ENCODE measurements around the gene CLDN7. TPM values are rescaled to one million over a fixed set of nuclear protein-coding genes. Genes with fewer than 3 reads are reported as not detected.

The CLDN7 gene
- total RNA-seq, 1 experiment from 2014 or later, result 177 TPM

DNA sequence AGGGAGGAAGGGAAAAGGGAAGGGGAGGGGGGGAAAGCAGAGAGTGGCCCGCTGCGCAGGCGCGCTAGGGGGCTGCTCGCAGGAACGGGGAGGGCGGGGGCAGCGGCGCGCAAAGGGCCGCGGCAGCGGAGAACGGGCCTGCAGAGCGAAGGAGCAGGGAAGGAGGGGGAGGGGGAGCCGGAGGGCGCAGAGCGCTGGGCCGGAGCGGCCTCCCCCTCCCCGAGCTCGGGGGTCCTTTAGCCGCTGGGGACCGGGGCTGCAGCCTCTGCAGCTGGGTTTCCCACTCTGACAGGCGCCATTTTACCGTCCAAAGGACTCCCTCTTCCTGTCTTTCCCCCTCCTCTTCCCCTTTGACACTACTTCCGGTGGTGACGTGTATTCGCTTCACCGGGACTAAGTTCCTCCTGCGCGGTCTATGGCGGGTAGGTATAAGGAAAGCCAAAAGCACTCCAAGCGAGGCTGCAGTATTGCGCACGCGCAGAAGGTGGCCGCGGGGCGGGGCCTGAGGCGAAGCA, 10.6 kb downstream of the CLDN7 start, which contains the start of gene CTDNEP1:
TSS of gene CTDNEP1 (minus strand) at position 74 of the 515 bp plus-strand sequence. CDS start 438 bp downstream, outside the sequence.
- H3K27me3 ChIP-seq (ENCODE audit: insufficient read depth, low read length), result no peaks in the 10 kb centered on the region
- H3K4ac ChIP-seq (ENCODE audit: low read depth, low read length), result no peak within 1 kb of the TSS
- peaks cover 25 to 30% of the 10 kb centered on the region in 2 experiments for H3K4me1 Mint-ChIP-seq
- H4K5ac ChIP-seq (ENCODE audit: insufficient read length, low read depth, low read length), result no peak within 1 kb of the TSS
- peak within 1 kb of the TSS; percentile 50 for H2BK120ac ChIP-seq (ENCODE audit: low read depth, low read length, poor library complexity, severe bottlenecking)
- DNase-seq, result peak; percentile 100
- peak within 1 kb of the TSS; percentile 81 for H3K14ac ChIP-seq (ENCODE audit: insufficient read depth, low read length)
- peaks cover 13% of the 10 kb centered on the region for H3K79me1 ChIP-seq (ENCODE audit: insufficient read depth, low read depth, low read length, poor library complexity, severe bottlenecking)
- no peak within 1 kb of the TSS for H2BK12ac ChIP-seq (ENCODE audit: insufficient read length, low read depth, low read length)
- peaks cover 6% of the 10 kb centered on the region for H3K23me2 ChIP-seq (ENCODE audit: insufficient read length, low read depth, low read length, poor library complexity, severe bottlenecking)
- H3K27me3 Mint-ChIP-seq (ENCODE audit: low read depth), result no peaks in the 10 kb centered on the region; the same call in 1 of the 2 replicates
- H3K79me2 ChIP-seq (ENCODE audit: insufficient read depth, low read length), result peaks cover 24% of the 10 kb centered on the region; the same call in 1 of the 2 replicates
- H3K9me3 ChIP-seq (ENCODE audit: control insufficient read depth, low read depth, low read length), result no peaks in the 10 kb centered on the region
- no peak within 1 kb of the TSS for H4K91ac ChIP-seq (ENCODE audit: insufficient read length, low read depth, low read length)
- peak within 1 kb of the TSS; percentile 9 for H3K27ac ChIP-seq (ENCODE audit: insufficient read length, low read depth, low read length)
- no peaks in the 10 kb centered on the region; the same call in 1 of the 2 replicates for H3K4me1 ChIP-seq (ENCODE audit: insufficient read depth, low read length)
- H3K18ac ChIP-seq (ENCODE audit: insufficient read length, low read depth, low read length), result peak within 1 kb of the TSS; percentile 90
- peak within 1 kb of the TSS; percentile 79 for H3K4me2 ChIP-seq (ENCODE audit: insufficient read depth, insufficient read length, low read length)
- H2AK5ac ChIP-seq (ENCODE audit: insufficient read length, low read length), result no peak within 1 kb of the TSS
- no peak within 1 kb of the TSS for H3K23ac ChIP-seq (ENCODE audit: insufficient read length, low read depth, low read length)
- no peak within 1 kb of the TSS for H2AFZ ChIP-seq (ENCODE audit: low read length)
- peak within 1 kb of the TSS; percentile 90 to 95 for H3K4me3 Mint-ChIP-seq
- no peak within 1 kb of the TSS for H3K56ac ChIP-seq (ENCODE audit: insufficient read length, low read depth, low read length)
- no CpG with 5 or more reads among the region's 41 CpGs for WGBS (ENCODE audit: extremely low coverage, insufficient read length, low lambda C conversion rate)
- peak within 1 kb of the TSS; percentile 100 for H3K27ac Mint-ChIP-seq
- H4K8ac ChIP-seq (replicated peaks; ENCODE audit: insufficient read length, low read depth, low read length), result no peak within 1 kb of the TSS
- no peak within 1 kb of the TSS for H3T11ph ChIP-seq (ENCODE audit: low read length)
- peak within 1 kb of the TSS; percentile 81 for H3K9ac ChIP-seq (ENCODE audit: extremely low read depth, insufficient read length, low read length)
- peaks cover 21 to 38% (median 38%) of the 10 kb centered on the region in 3 experiments for H3K36me3 Mint-ChIP-seq (ENCODE audit: insufficient read depth in 1 of 3, low read depth in 3 of 3)
- H2BK5ac ChIP-seq (ENCODE audit: insufficient read length, low read length), result no peak within 1 kb of the TSS
- TF ChIP-seq, protein P1, sequence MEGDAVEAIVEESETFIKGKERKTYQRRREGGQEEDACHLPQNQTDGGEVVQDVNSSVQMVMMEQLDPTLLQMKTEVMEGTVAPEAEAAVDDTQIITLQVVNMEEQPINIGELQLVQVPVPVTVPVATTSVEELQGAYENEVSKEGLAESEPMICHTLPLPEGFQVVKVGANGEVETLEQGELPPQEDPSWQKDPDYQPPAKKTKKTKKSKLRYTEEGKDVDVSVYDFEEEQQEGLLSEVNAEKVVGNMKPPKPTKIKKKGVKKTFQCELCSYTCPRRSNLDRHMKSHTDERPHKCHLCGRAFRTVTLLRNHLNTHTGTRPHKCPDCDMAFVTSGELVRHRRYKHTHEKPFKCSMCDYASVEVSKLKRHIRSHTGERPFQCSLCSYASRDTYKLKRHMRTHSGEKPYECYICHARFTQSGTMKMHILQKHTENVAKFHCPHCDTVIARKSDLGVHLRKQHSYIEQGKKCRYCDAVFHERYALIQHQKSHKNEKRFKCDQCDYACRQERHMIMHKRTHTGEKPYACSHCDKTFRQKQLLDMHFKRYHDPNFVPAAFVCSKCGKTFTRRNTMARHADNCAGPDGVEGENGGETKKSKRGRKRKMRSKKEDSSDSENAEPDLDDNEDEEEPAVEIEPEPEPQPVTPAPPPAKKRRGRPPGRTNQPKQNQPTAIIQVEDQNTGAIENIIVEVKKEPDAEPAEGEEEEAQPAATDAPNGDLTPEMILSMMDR (conservative IDR thresholded peaks at IDR 0.05), result no peak
- H2BK20ac ChIP-seq (ENCODE audit: low read depth, low read length, poor library complexity, severe bottlenecking), result no peak within 1 kb of the TSS
- no peaks in the 10 kb centered on the region for H3K9me3 Mint-ChIP-seq
- H4K20me1 ChIP-seq (ENCODE audit: control insufficient read depth, insufficient read depth, insufficient read length), result no peaks in the 10 kb centered on the region
- no peak within 1 kb of the TSS for H2BK15ac ChIP-seq (ENCODE audit: low read depth, low read length)

Data from H9 (cell line).